GM18861 (cell line): Measurements from ENCODE around the gene HNRNPUL2.

Source experiments
- ATAC-seq: cut with Tn5 transposase; IDR thresholded peaks from one replicate; pipeline ENCODE4 v1.9.1; 2021; ENCODE audit not compliant: unreplicated experiment

Gene HNRNPUL2

DNA sequence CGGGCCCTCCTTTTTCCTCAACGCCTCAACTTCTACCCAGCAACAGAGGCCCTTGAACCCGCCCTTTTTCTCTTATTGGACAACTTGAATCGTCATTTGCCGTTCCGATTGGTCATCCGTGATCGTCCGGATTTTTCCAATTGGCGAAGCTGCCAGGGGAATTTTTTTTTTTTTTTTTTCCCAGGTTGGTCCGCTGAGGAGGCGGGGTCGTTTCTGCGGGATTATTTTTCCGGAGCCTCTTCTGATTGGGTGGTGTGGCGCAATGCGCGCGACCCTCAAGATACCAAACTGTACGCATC, 564 bp upstream of the HNRNPUL2 start:
- ATAC-seq = peak; percentile 38

DNA sequence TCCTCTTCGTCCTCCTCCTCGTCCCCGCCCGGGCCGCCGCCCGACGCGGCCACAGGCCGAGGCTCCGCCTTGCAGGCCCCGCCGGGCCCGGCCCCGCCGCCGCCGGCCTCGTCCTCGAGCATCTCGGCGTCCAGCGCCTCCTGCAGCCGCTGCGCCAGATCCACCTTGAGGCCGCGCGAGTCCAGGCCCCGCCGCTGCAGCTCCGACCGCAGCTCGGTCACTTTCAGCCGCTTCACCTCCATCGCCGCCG, 417 bp downstream of the HNRNPUL2 start:
- no peak for ATAC-seq

DNA sequence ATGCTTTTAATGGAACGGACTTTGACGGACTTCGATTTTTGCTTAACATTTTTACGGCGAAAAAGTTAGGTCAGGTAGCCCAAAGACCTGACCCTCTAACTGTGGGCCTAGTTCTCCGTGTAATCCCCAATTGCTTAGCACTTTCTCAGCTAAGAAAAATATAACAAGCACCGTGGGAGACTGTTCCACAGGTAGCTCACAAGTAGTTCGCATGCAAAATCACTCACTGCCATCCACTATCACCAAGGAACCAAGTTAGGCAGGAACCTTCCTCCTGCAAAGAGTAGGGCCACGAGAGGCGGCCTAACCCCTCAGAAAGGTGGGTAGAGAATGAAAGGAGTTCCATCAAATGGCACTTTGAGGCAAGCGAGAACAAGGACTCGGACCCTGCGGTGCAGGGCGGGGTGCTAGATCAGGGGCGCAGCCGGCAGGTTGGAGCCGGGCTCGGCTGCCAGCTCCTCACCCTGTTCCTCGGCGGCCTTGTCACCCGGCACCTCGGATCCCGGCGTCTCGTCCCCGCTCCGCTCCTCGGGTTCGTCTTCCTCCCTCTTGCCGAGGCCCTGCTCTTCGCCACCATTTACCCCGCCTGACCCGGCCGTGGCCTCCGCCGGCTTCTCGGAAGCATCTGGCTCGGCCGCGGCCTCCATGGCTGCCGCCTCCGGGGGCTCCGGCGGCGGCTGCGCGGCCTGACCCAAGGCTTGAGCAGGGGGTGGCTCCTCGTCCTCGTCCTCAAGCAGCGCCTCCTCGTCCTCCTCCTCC, 922 bp downstream of the HNRNPUL2 start:
- no peak for ATAC-seq

DNA sequence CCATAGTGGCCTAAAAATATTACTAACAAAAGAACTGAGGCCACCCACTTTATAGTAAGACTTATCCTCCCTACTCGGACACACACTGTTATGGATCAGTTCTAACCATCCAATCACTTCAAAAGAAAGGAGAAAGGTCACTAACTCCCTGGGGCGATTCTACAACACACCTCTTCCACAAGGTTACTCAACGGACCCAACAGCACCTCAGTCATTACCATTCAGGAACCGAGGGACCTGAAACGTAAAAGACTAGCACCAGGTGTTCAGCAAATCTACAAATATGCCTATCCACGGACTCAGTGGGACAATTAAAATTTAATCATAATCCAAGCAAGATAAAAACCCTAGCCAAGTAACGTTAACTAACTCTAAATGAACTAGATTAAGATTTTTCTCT, 1.6 kb downstream of the HNRNPUL2 start:
- ATAC-seq = no peak

GRCh38 chr11:62724171-62724570, 3.1 kb downstream of the HNRNPUL2 start:
- no peak for ATAC-seq

DNA sequence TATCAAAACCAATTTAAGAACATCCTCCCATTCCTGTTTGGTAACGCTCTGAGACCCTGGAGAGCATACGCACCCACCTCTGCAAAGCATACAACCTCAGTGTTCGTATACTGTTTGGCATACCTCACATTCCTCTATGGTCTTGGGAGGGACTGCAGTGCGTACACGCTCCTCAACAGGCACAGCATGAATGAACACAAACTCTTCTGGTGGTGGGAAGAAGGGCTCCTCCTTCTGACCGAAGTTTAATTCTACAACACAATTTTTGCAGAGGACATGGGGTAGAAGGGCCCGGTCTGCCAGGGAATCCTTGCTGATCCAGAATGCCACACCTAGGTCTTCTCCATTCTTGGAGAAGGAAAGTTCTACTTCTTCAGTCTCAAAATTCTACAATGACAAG, 5.3 kb downstream of the HNRNPUL2 start:
- no peak for ATAC-seq

- no peak for ATAC-seq
These were observed 7.8 kb downstream of the HNRNPUL2 start for GRCh38 chr11:62719302-62719978.

DNA sequence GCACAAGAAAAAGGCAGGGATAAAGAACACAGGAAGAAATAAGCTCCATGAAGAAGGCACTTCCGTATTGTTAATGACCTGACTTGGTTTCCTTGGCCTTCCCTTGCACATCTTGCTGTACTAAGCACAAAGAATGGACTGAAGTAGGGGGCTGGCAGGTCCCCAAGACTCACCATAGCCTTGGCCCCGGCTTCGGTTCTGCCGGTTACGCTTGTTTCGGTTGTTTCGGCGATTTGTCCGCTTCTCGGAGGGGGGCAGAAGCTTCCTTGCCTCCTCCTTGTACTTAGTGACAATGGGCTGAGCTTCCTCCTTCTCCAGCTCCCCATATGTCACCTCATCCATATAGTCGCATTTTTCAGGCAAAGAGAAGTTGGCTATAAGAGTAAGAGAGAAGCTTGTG, 10.4 kb downstream of the HNRNPUL2 start:
- ATAC-seq = no peak

DNA sequence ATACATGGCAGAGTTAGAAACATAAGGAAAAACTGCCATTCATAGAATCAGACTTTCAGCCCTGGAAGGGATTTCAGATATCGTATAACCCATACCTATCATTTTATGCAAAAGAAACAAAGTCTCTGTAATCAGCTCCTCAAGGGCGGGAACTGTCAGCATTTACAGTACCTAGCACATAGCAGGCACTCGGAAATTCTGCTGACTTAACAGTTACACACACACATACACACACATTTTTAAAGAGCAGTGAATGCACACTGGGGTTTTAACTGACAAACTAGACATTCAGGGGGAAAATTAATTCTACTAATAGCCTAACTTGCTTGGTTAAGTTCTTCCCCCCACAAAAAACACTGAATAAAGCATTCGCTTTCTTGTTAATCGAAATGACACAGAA, 11.1 kb downstream of the HNRNPUL2 start:
- no peak for ATAC-seq

DNA sequence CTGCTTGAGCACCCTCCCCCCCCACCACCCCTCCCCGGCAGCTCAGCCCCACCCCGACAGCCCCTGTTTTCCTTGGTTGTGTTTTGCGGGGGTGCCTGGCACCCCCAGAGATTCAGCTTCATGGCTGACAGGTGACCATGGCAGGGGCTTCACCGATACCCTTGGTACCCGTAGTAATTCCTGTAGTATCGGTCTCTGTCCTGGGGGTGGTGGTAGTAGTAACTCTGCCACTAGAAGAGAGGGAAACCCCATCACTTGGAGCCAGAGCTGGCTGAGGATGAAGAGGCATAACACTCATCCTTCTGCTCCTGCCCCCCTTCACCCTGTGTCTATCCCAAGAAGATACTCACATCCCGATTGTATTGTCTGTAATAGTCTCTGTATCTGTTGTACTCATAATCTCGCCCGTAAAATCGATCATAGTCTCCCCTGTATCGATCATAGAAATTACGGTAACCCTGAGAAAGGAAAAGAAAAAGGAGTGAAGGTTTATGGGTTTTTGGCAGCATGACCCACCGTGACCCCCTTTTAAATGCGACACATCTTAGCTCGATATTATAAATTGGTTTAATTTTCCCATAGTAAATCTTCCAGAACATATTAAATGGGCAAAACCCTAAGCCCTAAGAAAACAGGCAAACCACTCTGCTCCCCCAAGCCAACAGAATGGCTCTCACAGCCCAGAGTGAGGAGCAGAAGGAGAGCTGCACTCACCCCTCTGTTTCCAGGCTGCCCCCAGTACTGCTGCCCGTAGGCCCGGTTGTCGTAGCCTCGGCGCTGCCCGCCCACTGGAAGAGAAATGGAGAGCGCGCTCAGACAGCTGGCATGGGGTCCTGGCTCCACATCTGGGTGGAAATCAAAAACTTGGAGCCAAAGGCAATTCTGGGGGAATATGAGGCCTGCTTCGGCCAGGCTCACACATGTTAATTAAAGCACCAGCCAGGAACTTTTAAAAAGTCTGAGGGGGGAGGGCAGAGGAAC, 11.8 kb downstream of the HNRNPUL2 start:
- no peak for ATAC-seq

DNA sequence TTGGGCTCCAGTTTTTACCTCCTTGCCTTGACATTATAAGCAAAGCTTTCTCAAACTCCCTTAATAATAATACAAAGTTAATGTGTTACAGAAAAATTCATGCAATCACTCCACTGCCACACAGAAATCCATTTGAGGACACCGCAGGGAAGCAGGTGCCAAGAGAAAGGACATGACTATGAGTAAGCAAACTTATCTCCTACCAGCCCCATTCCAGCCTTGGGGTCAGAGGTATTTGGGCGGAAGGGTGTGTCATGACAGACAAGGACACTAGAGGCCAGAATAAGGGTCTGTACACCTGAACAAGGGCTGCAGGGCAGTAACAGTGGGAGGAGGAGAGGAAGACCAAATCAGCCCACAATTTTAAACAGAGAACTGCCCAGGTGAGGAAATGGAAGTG, 13.9 kb downstream of the HNRNPUL2 start:
- no peak for ATAC-seq

GRCh38 chr11:62712861-62713260, 14.4 kb downstream of the HNRNPUL2 start:
- ATAC-seq = no peak

- ATAC-seq = no peak
These were observed 14.9 kb downstream of the HNRNPUL2 start for GRCh38 chr11:62712276-62712812.

GRCh38 chr11:62710001-62710345, 17.3 kb downstream of the HNRNPUL2 start:
- ATAC-seq = no peak

- peak; percentile 60 for ATAC-seq
These were observed 17.8 kb downstream of the HNRNPUL2 start for GRCh38 chr11:62709247-62710000.

- no peak for ATAC-seq
These were observed 18.5 kb downstream of the HNRNPUL2 start for GRCh38 chr11:62708793-62709192.

GRCh38 chr11:62708392-62708791, 18.9 kb downstream of the HNRNPUL2 start:
- no peak for ATAC-seq

- ATAC-seq = no peak
These were observed 19.9 kb downstream of the HNRNPUL2 start, which contains the start of the genes BSCL2 and GNG3 for GRCh38 chr11:62707277-62707861. BSCL2 (minus strand) TSS chr11:62707424; CDS start chr11:62707195, 229 bp downstream. GNG3 (plus strand) TSS chr11:62707676; CDS start chr11:62708296, 620 bp downstream.

DNA sequence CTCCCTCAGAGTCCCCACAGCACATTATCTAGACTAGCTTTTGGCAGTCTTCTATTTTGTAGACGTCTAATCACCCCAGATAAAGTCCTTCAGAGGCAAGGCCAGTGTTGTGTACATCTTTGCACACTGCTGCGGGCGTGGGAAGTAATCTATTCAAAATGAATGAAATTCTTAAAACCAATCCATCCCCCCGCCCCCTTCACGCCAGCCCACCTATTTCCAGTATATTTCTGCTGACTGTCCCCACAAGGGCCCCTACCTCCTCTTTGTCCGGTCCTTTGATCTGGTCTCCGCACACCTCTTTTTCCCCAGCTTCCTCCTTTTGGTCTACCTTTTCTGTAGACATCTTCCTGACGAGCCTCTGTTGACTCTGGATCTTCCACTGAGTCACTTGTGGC, 20.4 kb downstream of the HNRNPUL2 start:
- no peak for ATAC-seq
